Measurements from ENCODE around the gene TAF1B.

TAF1B gene

DNA sequence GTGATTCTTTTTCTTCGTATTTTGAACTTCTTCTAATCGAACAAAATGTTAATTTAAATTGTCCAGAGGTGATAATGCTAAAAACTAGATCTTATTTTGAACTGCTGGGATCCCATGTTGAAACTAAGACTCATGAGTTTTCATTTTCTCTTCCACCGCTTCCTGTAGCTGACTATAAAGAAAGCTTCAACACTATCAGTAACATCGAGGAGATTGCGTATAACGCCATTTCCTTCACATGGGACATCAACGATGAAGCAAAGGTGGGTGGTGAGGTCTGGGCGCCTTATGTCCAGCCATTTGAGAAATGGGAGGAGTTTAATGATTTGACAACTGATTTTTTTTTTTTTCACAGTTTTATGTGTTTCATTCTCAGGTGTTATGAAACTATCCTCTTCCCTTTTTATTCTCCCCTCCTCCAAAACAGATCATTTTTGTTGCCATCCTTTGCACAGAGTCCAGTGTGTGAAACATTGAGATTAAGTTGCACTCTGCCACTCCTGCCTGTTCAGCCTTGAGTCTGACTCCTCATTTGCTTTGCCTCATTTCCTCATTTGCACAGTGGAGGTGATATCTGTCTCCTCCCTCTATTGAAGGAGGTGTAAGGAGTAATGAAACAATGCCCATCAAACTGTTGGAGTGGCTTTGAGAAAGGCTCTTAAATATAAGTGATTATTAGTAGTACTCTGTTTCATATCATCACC is 122.0 kb downstream of the TAF1B start:
- no peak for DNase-seq (ENCODE audit: low read depth in 2 of 2)

DNA sequence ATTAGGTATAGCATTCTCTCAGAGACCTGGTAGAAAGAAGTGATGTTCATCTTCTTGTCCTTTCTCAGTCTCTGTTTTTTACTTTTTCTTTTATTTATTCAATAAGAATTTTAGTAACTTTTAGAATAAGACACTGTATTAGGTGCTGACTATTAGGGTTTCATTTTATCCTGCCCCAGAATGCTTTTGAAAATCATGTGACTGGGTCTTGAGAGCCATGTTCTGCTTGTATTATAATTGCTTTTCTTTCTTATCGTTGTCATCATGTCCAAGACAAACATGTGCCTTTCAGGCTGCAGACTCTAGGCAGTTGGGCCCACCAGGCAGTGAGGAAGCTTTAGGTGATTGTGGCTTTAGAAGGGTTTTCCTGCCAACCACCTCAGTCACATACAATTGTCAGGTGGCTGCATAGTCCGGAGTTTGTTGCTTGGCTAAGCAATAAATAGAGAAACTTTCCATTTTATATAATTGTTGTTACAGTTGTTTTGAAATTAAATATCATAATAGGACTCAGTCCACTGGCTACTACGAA is 123.3 kb downstream of the TAF1B start:
- DNase-seq (ENCODE audit: low read depth in 2 of 2): no peak

DNA sequence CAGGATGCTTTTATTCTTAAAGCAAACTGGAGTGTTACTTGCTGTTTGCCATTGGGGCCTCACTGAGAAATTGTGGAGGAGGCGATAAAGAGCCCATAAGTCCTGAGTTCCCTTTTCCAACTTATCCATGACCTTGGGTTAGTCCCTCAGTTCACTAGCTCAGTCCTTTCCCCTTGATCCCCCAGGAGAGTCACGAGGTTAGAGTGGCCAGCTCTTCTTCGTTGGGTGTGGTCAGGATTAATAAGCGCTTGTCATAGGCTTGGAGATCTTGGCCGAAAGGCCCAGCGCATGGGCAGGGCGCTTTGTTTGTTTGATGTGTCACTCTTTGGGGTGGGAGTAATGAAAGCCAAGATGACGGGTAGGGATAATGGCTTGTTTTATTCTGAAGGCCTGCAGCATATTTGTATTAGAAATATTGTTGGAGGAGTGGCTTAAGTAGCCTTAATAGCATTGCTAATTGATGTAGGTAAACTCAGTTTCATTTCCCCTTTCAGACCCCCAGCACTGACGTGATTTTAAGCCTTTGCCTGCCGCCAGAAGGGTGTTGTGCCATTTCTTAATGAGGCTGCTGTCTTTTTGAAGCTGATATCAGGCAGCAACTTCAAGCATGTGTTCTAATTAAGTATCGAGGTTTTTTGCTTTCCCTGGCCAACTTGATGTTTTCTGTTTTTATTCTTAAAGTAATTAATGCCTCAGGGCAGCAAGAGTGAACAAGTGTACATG is 123.9 kb downstream of the TAF1B start:
- no peak for DNase-seq (ENCODE audit: low read depth in 2 of 2)

DNA sequence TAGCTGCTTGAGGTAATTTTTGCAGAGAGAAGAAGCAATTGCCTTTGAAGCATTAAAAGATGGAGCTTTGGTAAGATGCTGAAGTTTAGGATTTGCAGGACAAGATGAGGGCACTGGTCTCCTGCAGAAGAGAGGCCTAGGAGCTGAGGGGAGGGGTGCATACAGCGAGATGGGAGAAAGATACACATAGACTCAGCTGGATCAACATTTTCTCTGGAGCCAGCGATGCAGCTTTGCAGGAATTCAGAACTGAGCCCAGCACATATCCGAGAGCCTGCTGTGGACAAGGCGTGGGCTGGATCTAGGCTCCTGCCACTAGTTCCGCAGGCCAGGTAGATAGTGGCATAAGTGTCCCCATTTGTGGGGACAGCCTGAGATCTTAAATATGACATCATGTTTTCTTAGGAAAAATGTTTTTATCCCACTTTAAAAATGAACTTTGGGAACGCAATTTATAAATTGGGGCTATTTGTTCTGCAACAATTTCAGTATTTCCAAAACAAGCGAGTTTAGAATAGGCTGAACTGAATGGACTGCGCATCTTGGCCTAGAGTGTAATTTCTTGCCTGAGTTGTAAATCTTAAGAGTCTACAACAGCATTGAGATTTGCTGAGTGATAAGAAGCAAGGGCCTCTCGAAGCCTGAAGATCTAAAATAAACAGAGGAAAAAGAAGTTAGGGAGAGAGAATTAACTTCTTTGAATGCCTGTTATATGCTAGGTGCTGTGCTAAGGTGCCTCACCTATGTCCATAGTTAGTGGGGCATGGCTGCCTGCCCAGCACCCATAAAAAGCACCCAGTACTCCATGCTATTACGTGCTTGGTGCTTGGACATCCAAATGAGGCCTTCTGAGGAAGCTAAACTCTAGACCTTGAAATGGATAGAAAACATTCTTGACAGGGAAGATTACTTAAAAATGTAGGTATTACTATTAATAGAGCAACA is 125.6 kb downstream of the TAF1B start:
- no peak for DNase-seq (ENCODE audit: low read depth in 2 of 2)

DNA sequence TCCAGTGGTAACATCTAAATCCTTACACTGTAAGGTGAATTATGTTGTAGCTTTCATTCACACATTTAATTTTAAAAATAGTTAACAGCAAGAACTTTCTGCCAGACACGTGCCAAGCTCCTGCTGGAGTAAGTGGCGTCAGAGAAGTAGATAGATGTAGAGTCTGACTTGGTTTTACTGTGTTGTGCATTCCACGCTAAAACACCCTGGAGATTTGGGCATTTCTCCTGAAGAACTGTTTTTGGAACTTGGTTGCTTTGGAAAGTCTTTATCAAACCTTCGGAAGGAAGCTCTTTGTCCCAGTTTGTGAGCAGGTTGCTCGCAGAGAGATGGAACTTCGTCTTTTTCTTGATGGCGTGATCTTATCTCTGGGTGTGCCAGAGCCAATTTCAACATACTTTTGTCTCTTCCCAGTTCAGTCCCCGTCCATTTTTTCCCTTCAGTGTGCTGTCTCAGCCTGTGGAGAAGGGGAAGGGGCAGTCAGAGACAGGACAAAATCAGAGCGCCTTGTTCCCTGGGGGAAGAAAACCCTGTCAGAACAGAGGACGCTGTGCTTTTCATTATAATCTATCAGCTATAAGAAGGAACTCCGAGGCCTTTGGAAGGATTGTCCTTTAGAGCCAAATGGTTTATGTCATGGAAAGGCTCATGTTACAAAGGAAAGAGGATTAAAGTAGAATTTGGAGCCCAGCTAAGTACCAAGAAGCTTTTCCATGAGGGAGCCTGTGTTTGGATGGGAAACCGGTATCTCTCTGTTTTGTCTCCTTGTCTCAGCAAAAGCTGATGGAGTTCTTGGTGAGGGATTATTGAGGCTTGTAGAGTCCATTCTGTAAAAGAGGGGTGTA is 127.1 kb downstream of the TAF1B start:
- DNase-seq (ENCODE audit: low read depth in 2 of 2): no peak

DNA sequence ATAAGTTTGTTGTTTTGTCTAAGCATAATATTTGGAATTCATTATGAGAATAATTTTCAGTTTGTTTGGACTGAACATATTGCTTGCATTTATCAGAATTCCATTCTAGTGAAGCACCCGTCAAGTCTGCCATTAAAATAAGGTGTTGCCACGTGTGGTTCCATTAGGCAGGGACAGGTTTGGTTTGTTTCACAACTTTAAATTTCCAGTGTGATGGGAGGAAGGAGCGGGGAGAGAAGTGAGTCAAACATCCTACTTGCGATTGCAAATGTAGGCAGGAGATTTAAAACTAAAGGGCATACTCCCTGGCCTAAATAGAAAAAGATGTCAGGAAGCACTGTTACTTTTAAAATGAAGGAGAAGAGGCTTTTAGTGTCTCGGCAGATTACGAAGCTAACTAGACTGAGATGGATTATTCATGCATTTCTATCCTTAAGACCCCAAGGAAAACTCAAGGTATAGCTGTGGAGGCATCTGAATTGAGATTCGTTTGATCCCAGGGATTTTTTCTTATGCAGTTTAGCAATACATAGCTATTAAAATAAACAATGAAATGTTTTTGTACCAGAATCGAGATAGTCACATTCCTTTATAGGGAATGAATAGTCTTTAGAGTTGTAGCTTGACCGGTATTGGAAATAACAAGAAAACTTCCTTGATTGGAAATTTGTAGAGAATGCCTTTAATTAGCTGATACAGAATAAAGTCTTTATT is 128.0 kb downstream of the TAF1B start:
- DNase-seq (ENCODE audit: low read depth in 2 of 2): no peak

DNA sequence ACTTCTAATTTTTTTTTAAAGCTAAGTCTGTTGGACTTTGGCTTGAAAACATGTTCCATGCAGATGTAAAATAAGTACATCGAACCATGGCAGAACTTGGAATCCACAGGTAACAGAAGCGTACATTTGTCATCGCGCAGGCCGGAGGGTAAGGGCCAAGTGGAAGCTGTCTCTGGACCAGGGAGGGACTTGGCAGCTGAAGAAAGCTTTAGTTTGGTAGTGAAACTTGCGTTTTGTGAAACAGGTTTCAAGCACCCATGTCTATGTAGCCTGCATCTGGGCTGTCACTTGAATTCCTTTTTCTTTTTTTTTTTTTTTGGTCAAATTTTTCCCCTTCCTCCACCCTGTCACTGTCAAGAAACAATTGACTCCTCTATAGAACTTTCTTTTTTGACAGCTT is 128.6 kb downstream of the TAF1B start:
- DNase-seq (ENCODE audit: low read depth in 2 of 2): no peak

DNA sequence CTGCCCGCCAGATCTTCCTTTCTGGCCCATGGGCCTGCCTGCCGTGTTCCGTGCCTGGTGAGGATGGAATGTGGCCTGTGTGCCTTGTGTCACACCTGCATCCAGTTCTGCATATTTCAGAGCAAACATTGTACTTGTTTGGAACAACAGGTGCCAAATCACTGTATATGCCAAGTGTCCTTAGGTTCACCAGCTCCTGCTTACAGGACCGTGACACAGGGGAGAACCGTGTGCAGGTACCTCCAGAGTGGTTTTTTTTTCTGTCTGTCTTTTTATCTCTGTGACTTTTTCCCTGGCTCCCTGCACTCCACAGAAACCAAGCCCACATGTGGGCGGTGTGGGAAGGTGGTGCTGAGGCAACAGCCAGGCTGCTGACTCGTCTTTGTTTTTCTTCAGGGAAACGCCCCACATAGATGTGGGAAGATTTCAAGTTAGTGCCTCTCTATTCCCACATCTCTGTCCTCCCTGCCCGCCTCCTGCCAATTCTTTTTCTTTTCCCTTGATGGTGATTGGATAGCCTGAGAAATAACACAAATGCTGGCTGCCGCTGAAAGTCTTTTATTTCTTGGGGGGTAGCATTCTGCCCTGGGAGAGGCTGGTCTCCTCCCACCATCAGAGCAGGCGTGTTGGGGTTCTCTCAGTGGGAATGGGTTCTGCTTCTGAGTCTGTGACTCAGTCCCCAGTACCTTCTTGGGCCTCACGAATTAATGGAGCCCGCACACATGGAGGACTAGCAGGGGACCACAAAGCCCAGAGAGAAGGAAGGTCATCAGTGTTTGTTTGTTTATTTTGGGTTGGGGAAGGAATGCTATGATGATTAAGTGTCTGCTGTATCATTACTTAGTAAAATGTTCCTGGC is 129.6 kb downstream of the TAF1B start:
- DNase-seq (ENCODE audit: low read depth in 2 of 2): no peak

DNA sequence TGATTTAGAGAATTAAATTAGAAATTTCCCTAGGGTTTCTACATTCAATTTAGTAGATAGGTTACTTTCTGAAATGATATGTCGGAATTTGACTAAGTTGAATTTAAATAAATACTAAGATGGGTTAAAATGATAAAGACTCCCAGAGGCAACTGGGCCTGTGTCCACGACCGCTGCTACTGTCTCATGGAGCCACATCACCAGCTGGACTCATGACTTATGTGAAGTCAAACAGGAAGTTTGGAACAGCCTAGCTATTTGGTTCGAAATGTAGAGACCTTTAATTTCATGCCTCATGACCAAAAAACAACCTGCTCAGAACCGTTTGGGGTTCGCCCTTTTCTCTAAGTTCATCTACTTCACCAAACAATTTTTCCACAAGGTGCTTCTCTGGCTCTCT is 130.4 kb downstream of the TAF1B start:
- no peak for DNase-seq (ENCODE audit: low read depth in 2 of 2)

DNA sequence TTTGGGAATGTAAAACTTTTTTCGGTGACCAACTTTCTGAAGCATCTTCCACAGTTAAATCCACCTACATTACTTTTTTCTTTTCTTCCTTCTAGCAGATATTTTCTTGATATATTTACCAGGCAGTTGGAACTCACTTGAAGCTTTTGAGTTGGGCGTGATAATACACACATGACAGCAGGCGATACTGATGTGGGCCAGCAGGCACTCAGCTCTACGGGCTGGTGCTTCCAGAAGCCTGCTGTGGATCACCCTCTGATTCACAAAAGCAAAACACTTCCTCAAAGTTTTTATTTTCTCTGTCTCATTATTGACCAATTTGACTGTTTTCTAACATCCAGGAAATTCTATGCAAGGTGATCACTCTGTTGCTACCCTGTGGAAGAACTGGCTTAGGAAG is 131.1 kb downstream of the TAF1B start:
- no peak for DNase-seq (ENCODE audit: low read depth in 2 of 2)

DNA sequence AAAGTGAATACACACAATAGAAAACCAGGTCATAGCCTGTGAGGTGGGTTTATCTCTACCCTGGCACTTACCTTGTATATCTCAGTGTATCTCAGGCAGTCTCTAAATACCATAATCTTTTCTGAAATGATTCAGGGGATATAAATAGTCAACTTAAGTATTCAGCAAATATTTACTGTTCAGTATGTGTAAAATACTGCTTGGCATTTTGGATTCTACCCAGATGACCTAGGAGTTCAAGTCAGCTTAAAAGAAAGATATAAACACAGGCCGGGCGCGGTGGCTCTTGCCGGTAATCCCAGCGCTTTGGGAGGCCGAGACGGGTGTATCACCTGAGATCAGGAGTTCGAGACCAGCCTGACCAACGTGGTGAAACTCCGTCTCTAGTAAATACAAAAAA is 132.1 kb downstream of the TAF1B start:
- no peak for DNase-seq (ENCODE audit: low read depth in 2 of 2)

DNA sequence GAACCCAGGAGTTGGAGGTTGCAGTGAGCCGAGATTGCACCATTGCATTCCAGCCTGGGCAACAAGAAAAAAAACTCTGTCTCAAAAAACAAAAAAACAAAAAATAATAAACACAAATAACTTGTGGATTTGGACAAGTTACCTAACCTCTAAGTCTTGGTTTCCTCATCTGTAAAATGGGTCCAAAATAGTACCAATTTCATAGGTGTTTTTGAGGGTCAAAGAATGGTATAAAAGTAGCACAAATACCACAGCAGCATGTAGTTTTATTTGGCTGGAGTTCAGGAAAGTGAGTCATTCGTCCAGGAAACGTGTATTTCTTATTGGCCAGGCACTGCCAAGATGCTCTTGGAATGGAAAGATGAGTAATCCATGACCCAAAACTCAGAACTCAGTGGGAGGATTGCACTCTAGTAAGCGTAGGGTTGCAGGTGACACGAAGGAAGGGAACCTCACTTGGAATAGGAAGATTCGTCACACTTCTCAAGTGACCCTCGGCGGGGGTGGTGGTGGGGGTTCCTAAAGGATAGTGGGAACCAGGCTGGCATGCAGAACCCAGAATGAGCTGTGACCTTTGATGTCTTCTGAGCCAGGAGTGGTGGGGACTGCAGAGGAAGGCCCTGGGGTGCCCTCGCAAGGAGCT is 132.7 kb downstream of the TAF1B start:
- no peak for DNase-seq (ENCODE audit: low read depth in 2 of 2)

DNA sequence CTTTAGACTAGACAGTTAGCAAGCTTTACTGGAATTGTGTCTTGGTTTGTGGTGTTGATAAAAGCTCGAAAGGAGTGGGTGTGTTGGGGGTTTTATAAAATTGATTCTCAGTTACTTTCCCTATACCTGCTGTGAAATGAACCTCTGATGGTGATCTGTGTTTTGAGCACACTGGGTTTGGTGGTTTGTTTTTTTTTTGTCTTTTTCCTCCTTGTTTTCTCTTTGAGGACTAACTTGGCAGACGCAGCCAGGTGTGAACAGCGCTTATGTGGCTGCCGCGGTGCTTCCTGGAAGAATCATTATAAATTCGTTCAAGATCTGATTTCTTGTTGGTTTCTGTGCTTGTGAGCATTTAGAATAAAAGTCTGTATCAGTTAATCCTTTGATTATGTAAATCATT is 136.7 kb downstream of the TAF1B start:
- DNase-seq (ENCODE audit: low read depth in 2 of 2): no peak

DNA sequence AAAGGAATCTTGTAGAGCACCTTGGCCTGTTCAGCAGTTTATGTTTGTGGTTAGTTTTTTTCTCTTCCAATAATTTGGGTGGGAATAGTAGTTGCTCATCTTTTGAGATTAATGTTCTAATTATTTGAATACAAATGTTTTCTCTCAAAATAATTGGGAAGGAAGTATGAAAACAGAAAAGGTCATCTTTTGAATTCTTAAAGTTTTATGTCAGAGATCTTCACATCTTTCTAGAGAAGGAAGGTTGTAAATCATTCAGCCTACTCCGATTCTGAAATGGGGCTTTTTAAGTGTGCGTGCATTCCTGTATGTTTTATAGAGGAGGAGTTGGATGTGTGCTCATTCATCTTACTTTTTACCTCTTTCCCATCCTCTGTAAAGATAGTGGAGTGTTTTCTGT is 137.2 kb downstream of the TAF1B start:
- DNase-seq (ENCODE audit: low read depth in 2 of 2): no peak

DNA sequence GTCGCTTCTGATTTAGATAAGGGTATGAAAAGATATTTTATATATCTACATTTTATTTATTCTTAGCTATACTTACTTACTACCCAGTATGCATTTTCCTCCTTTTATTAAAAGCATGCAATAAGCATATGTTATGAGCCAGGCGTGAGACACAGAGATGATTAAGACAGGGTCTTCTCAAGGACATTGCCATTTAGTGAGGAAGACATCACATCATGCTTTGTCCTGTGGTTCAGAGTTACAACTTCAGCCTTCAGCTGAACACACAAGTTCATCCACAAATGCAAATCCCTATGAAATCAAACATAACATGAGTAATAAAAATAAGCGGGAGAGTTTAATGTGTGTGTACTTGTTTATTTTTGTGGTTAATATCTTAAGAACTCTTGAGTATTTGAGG is 138.4 kb downstream of the TAF1B start:
- DNase-seq (ENCODE audit: low read depth in 2 of 2): no peak

DNA sequence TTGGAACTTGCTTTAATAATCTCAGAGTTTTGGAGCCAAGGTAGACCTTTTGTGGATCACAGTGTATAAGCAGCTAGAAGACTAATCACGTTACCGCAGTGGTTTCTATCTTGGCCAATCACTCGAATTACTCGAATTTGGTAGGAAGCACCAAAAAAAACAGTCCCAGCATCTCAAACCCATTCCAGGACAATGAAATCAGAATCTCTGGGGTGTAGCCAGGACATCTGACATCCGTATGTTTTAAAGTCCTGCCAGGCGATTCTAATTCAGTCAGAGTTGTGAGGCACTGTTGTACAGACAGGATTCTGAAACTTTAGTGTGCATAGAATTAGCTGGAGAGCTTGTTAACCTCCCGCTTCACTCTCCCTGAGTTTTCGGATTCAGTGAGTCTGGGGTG is 139.0 kb downstream of the TAF1B start:
- DNase-seq (ENCODE audit: low read depth in 2 of 2): no peak

DNA sequence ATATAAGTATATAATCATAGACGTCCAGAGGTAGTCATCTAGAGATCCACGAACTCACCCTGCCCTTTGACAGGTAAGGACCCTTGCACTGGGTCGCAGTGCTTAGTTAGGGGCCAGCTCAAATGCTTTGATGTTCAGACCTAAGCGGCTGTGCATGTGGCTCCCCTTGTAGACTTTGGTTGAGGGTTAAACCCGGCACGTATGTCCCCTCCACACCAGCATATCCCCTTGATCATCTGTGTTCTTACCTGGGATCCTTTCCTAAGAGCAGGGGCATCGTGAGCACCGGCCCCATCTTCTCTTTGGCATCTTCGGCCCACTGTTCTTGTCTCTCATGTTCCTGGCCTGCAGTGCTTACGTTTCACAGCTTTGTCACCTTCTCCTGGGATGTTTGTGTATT is 139.6 kb downstream of the TAF1B start:
- DNase-seq (ENCODE audit: low read depth in 2 of 2): no peak

DNA sequence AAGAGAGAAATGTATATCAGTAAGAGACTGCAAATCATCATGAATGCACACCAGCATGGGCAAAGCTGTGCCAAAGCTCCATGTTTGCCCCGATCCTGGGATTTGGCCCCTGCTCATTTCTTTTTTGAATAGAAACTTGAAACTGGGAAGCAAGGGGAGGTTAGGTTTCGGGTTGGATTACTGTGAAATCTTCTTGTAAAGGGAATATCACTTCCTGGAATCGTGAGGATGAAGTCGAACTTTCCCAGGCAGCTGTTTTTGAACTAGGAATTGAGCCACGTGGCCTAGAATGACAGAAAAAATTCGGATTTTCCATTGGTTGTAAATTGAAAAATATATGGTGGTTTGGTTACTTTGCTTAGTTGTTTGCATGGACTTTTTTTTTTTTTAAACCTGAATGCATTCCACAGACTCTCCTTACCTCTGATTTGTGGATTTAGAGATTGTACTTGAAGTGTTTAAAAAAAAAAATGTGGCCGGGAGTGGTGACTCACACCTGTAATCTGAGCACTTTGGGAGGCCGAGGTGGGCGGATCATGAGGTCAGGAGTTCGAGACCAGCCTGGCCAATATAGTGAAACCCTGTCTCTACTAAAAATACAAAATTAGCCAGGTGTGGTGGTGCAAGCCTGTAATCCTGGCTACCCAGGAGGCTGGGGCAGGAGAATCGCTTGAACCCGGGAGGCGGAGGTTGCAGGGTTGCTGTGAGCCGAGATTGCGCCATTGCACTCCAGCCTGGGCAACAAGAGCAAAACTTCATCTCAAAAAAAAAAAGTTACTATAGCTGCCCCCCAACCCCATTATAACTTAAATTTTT is 140.3 kb downstream of the TAF1B start:
- DNase-seq (ENCODE audit: low read depth in 2 of 2): no peak

Data from stimulated activated CD4-positive, alpha-beta T cell treated with anti-CD3 and anti-CD28 coated beads, Interleukin-1b, Interleukin-23, amount 100 ng/mL, for 4 hours (primary cell).